ENCODE results near the gene NPDC1. TPM values are rescaled to one million over a fixed set of nuclear protein-coding genes. Genes with fewer than 3 reads are reported as not detected.

NPDC1 gene
- polyA plus RNA-seq, 2 of the 4 experiments (the other 2 are of a cell fraction) = 12.7 to 40.6 TPM

DNA sequence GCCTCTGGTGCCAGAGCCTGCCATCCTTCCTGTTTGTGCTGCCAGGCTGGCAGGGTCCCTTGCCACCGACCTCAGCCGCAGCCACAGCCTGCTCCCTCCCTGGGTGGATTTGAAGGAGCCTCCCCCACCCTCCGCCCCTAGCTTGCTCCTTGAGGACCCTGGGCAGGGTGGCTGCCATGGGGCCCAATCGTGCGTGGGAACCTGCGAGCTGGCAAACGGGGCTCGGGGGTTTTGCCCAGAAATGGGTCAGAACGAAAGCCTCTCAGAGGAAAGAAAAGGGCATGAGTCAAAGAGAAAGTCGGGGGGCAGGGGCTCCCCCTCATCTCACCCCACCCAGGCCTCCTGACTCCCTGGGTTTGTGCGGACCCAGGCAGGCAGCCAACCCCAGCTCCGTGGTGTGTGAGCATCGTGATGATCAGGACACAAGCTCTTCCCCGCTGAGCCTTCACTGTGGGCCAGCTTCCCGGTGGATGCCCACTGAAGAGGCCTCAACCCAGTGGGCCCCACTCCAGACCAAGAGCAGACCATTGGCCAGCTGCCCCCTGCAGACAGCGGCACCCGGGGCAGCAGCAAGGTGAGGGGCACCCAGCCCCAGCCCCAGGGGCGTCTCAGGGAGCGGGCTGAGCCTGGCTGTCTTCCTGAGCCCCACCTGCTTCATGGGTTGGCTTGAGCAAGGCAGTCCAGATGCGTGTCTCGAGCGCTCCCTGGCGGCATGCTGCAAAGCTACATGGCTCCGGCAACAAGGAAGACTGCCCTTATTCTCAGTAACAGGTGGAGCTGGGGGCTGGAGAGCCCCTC is 11.1 kb downstream of the NPDC1 start:
- no peak for TF ChIP-seq PHF8 (IDR thresholded peaks at IDR 0.05; ENCODE audit: borderline replicate concordance, low read depth)
- peak; percentile 82 to 92 for TF ChIP-seq RAD21 (conservative IDR thresholded peaks at IDR 0.05 in 1 of 2, IDR thresholded peaks at IDR 0.05 in 1 of 2)
- TF ChIP-seq, protein P1, sequence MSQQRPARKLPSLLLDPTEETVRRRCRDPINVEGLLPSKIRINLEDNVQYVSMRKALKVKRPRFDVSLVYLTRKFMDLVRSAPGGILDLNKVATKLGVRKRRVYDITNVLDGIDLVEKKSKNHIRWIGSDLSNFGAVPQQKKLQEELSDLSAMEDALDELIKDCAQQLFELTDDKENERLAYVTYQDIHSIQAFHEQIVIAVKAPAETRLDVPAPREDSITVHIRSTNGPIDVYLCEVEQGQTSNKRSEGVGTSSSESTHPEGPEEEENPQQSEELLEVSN (IDR thresholded peaks at IDR 0.05; ENCODE audit: borderline replicate concordance, low read depth) = no peak
- peak in 1 of 2 experiments; percentile 28; a peak in 1 of 5 replicates for TF ChIP-seq JUN (IDR thresholded peaks at IDR 0.05)
- TF ChIP-seq CTCF (IDR thresholded peaks at IDR 0.05) = peak; percentile 86
- TF ChIP-seq MAX (IDR thresholded peaks at IDR 0.05) = 0 out of 2 replicates have a peak, but pooled peaks have one; percentile 27
- no peak for TF ChIP-seq HDAC2 (IDR thresholded peaks at IDR 0.05)
- TF ChIP-seq SMC3 (IDR thresholded peaks at IDR 0.05) = peak; percentile 83
- ATAC-seq = peak; percentile 76 to 94
- H3K4me2 ChIP-seq = peak overlapping the region; percentile 77
- FAIRE-seq = peak; percentile 92
- ChIA-PET CTCF (interaction anchor here (0.5 to 20.4 kb wide), 74 partner anchors 10 to 321 kb away, joined by 3 to 282 read pairs (median 5); partner anchors contain the start of genes ABCA2, AJM1, C8G and CLIC3), POLR2A (interaction anchor here (0.6 to 1.7 kb wide), 7 partner anchors 39 to 206 kb away, joined by 3 to 5 read pairs (median 3); partner anchors contain the start of gene CLIC3)
- peak overlapping the region; percentile 34 to 67; a peak in 4 of 6 replicates for H3K27ac ChIP-seq
- H3K9me3 ChIP-seq = no peaks in the 10 kb centered on the region
- WGBS (ENCODE audit: missing lambda C conversion rate) = 23% methylated on average over 12 of the region's 24 CpGs
- no peak overlapping the region for H3K4me3 ChIP-seq
- H3K4me1 ChIP-seq = peaks cover 18% of the 10 kb centered on the region
- peak; percentile 90 to 92 for DNase-seq (ENCODE audit: low read depth in 1 of 2, low spot score in 1 of 2)

- Histone ChIP-seq H3K9me3 (no peaks in the 10 kb centered on the region), H3K27ac (peak overlapping the region; percentile 34 to 67; a peak in 4 of 6 replicates), H3K4me3 (no peak overlapping the region), H3K4me1 (peaks cover 19% of the 10 kb centered on the region), H3K4me2 (peak overlapping the region; percentile 77)
- ChIA-PET CTCF (interaction anchor here (0.5 to 20.4 kb wide), 47 partner anchors 10 to 320 kb away, joined by 3 to 282 read pairs (median 7); partner anchors contain the start of genes ABCA2, AJM1, C8G and CLIC3), POLR2A (interaction anchor here (0.6 to 1.7 kb wide), 4 partner anchors 38 to 186 kb away, joined by 3 to 5 read pairs (median 3); partner anchors contain the start of gene CLIC3)
- FAIRE-seq = no peak
- peak; percentile 9 to 30; a peak in 4 of 6 replicates for ATAC-seq
- no peak for TF ChIP-seq HOXA7 (CRISPR knock-in tag; IDR thresholded peaks at IDR 0.05)
- no peak for TF ChIP-seq FOXS1 (CRISPR knock-in tag; IDR thresholded peaks at IDR 0.05)
- TF ChIP-seq RNF2 (IDR thresholded peaks at IDR 0.05; ENCODE audit: borderline replicate concordance, low read depth) = no peak
- TF ChIP-seq CTCF (IDR thresholded peaks at IDR 0.05) = no peak
- TF ChIP-seq FOSL2 (IDR thresholded peaks at IDR 0.05) = no peak
- TF ChIP-seq FOSL2 (CRISPR knock-in tag; IDR thresholded peaks at IDR 0.05) = no peak
- no peak for TF ChIP-seq RAD21 (conservative IDR thresholded peaks at IDR 0.05 in 1 of 2, IDR thresholded peaks at IDR 0.05 in 1 of 2)
- no peak for TF ChIP-seq CEBPB (IDR thresholded peaks at IDR 0.05)
- TF ChIP-seq, protein P2, sequence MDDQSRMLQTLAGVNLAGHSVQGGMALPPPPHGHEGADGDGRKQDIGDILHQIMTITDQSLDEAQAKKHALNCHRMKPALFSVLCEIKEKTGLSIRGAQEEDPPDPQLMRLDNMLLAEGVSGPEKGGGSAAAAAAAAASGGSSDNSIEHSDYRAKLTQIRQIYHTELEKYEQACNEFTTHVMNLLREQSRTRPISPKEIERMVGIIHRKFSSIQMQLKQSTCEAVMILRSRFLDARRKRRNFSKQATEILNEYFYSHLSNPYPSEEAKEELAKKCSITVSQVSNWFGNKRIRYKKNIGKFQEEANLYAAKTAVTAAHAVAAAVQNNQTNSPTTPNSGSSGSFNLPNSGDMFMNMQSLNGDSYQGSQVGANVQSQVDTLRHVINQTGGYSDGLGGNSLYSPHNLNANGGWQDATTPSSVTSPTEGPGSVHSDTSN (IDR thresholded peaks at IDR 0.05) = no peak
- TF ChIP-seq NR3C1 (IDR thresholded peaks at IDR 0.05) = no peak
- TF ChIP-seq POLR2AphosphoS2 (conservative IDR thresholded peaks at IDR 0.05; ENCODE audit: low read length) = no peak
- TF ChIP-seq, protein P3, sequence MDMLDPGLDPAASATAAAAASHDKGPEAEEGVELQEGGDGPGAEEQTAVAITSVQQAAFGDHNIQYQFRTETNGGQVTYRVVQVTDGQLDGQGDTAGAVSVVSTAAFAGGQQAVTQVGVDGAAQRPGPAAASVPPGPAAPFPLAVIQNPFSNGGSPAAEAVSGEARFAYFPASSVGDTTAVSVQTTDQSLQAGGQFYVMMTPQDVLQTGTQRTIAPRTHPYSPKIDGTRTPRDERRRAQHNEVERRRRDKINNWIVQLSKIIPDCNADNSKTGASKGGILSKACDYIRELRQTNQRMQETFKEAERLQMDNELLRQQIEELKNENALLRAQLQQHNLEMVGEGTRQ (IDR thresholded peaks at IDR 0.05) = no peak
- no peak for TF ChIP-seq HOXB5 (CRISPR knock-in tag; IDR thresholded peaks at IDR 0.05)
- TF ChIP-seq ELK1 (IDR thresholded peaks at IDR 0.05; ENCODE audit: low read depth, low read length) = no peak
- TF ChIP-seq CHD4 (IDR thresholded peaks at IDR 0.05; ENCODE audit: borderline replicate concordance) = no peak
- no peak for TF ChIP-seq MYC (IDR thresholded peaks at IDR 0.05; ENCODE audit: borderline replicate concordance, low read length)
- no peak for TF ChIP-seq TP53 (CRISPR knock-in tag; IDR thresholded peaks at IDR 0.05)
- TF ChIP-seq HEYL (CRISPR knock-in tag; IDR thresholded peaks at IDR 0.05) = no peak
- TF ChIP-seq BHLHE40 (IDR thresholded peaks at IDR 0.05; ENCODE audit: low read depth, low read length) = no peak
- no peak for TF ChIP-seq CBX2 (IDR thresholded peaks at IDR 0.05; ENCODE audit: borderline replicate concordance, low read depth)
- WGBS (ENCODE audit: missing lambda C conversion rate) = 32% methylated on average over 9 of the region's 15 CpGs
- DNase-seq (ENCODE audit: low read depth in 1 of 2, low spot score in 1 of 2) = no peak
Observed at GRCh38 chr9:137034039-137034708, 11.8 kb downstream of the NPDC1 start.
